ENCODE data around the gene CHD6. TPM values are rescaled to one million over a fixed set of nuclear protein-coding genes. Genes with fewer than 3 reads are reported as not detected.

Gene CHD6
- total RNA-seq, 2 experiments from 2014 or later = 26.9 to 45.7 TPM

DNA sequence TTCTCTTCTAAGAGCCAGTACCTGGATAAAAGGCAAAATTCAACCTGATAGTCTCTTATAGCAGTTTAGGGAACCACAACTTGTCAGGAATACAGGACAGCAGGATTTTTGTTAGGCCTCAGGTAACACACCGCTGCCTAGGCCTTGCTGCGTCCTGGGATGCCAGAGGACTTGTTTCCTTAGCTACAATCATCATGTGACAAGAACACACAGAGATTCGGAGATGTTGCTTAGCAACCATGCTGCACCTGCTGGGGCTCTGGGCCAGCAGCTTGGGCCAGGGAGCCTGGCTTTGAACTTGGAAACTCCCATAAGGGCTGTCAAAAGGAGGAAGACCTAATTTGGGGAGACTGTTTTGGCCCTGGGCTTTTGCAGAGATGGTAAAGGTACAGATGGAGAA, 36.1 kb upstream of the CHD6 start:
- DNase-seq (ENCODE audit: low spot score) = no peak
- H3K4me2 ChIP-seq (ENCODE audit: low read length) = no peak overlapping the region
- intact Hi-C loops (cut with micrococcal nuclease; ENCODE audit: unreplicated experiment) = no loop called here
- CTCF ChIA-PET (ENCODE audit: unreplicated experiment) = no interaction called here
- H4K20me1 ChIP-seq (ENCODE audit: insufficient read depth, low read length) = no peaks in the 10 kb centered on the region
- no peaks in the 10 kb centered on the region for H3K36me3 ChIP-seq (ENCODE audit: insufficient read depth, low read length)
- no peak overlapping the region for H2AFZ ChIP-seq (ENCODE audit: low read length)
- H3K79me2 ChIP-seq (ENCODE audit: insufficient read depth, low read depth, low read length) = no peaks in the 10 kb centered on the region
- H3K4me3 ChIP-seq (ENCODE audit: low read depth, low read length, poor library complexity, severe bottlenecking) = no peak overlapping the region
- no peaks in the 10 kb centered on the region for H3K9me3 ChIP-seq (ENCODE audit: low read length)
- no peaks in the 10 kb centered on the region for H3K9me2 ChIP-seq (ENCODE audit: insufficient read depth, low read length)
- no TSS peak for BruUV-seq (replicated peaks)
- H3K4me1 ChIP-seq (ENCODE audit: insufficient read depth, low read length, poor library complexity, severe bottlenecking) = peaks cover 13% of the 10 kb centered on the region
- no peak overlapping the region for H3K27ac ChIP-seq (ENCODE audit: low read depth, low read length, poor library complexity, severe bottlenecking)
- POLR2A ChIA-PET = no interaction called here
- no peak for TF ChIP-seq EZH2phosphoT487 (IDR thresholded peaks at IDR 0.05; ENCODE audit: borderline replicate concordance, low read depth, low read length)
- TF ChIP-seq, protein P1, sequence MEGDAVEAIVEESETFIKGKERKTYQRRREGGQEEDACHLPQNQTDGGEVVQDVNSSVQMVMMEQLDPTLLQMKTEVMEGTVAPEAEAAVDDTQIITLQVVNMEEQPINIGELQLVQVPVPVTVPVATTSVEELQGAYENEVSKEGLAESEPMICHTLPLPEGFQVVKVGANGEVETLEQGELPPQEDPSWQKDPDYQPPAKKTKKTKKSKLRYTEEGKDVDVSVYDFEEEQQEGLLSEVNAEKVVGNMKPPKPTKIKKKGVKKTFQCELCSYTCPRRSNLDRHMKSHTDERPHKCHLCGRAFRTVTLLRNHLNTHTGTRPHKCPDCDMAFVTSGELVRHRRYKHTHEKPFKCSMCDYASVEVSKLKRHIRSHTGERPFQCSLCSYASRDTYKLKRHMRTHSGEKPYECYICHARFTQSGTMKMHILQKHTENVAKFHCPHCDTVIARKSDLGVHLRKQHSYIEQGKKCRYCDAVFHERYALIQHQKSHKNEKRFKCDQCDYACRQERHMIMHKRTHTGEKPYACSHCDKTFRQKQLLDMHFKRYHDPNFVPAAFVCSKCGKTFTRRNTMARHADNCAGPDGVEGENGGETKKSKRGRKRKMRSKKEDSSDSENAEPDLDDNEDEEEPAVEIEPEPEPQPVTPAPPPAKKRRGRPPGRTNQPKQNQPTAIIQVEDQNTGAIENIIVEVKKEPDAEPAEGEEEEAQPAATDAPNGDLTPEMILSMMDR (conservative IDR thresholded peaks at IDR 0.05; ENCODE audit: low read length) = no peak

DNA sequence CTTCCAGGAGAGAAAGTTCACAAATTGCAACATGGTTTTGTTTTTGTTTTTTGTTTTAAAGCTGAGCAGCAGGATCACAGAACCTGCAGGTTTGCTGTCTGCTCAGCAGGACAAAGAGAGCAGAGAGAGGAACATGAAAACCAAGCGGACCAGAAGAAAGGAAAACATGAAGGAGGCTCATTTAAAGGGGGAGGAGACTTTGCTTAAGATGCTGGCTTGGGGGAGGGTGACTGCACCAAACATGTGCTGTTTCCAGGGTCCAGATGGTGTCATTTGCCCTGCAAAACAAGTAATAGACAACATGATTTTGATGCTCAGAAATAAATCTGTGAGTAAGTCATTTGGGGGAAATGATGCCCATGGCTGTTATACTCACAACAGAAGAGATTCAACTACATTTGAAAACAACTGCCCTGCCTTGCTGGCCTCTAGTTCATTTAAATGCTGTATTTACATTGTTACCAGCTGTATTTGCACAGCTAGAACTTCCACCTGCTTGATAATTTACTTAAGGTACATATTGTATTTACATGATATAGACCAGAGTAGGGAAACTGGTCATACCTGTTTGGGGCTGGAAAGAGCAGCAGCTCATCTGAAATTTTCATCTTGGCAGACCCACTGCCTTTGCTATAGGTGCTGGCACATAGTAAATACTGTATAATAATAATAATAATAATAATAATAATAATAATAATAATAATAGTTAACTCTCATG, 32.2 kb upstream of the CHD6 start:
- TF ChIP-seq EZH2phosphoT487 (IDR thresholded peaks at IDR 0.05; ENCODE audit: borderline replicate concordance, low read depth, low read length) = no peak
- TF ChIP-seq, protein P1 (conservative IDR thresholded peaks at IDR 0.05; ENCODE audit: low read length) = no peak
- no peaks in the 10 kb centered on the region for H4K20me1 ChIP-seq (ENCODE audit: insufficient read depth, low read length)
- H3K4me2 ChIP-seq (ENCODE audit: low read length) = peak overlapping the region; percentile 43
- no peaks in the 10 kb centered on the region for H3K36me3 ChIP-seq (ENCODE audit: insufficient read depth, low read length)
- peaks cover 17% of the 10 kb centered on the region for H3K4me1 ChIP-seq (ENCODE audit: insufficient read depth, low read length, poor library complexity, severe bottlenecking)
- peak; percentile 24 for DNase-seq (ENCODE audit: low spot score)
- ChIA-PET POLR2A (interaction anchor here (0.5 to 1.6 kb wide), 3 partner anchors 9 to 26 kb away, joined by 3 read pairs; no protein-coding TSS in a partner anchor), CTCF (ENCODE audit: unreplicated experiment) (no interaction called here)
- peak overlapping the region; percentile 14 for H3K27ac ChIP-seq (ENCODE audit: low read depth, low read length, poor library complexity, severe bottlenecking)
- intact Hi-C loops (cut with micrococcal nuclease; ENCODE audit: unreplicated experiment) = no loop called here
- H3K79me2 ChIP-seq (ENCODE audit: insufficient read depth, low read depth, low read length) = no peaks in the 10 kb centered on the region
- H2AFZ ChIP-seq (ENCODE audit: low read length) = peak overlapping the region; percentile 43; the same call in 1 of the 2 replicates
- H3K9me2 ChIP-seq (ENCODE audit: insufficient read depth, low read length) = no peaks in the 10 kb centered on the region
- H3K4me3 ChIP-seq (ENCODE audit: low read depth, low read length, poor library complexity, severe bottlenecking) = no peak overlapping the region
- BruUV-seq (replicated peaks) = no TSS peak
- H3K9me3 ChIP-seq (ENCODE audit: low read length) = no peaks in the 10 kb centered on the region

DNA sequence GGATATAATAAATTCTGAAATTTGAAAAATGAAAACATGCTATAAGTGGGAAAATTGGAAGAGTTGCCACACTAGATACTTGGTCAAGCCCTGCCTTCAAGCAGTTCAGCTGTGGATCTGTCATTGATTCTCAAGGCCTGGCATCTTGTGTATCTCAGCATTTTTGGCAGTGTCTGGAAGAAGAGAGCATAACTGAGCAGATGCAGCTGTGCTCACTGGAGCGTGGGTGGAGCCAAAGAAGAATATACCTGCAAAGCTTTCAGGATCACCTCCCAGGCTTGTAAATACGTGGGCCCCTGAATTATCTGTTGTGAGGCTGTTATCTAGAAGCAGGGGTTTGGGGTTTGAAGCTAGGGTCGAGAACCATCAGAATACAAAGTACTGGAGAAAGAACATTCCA, 31.3 kb upstream of the CHD6 start:
- Histone ChIP-seq H3K79me2 (ENCODE audit: insufficient read depth, low read depth, low read length) (no peaks in the 10 kb centered on the region), H2AFZ (ENCODE audit: low read length) (peak overlapping the region; percentile 43; the same call in 1 of the 2 replicates), H3K9me3 (ENCODE audit: low read length) (no peaks in the 10 kb centered on the region), H3K4me3 (ENCODE audit: low read depth, low read length, poor library complexity, severe bottlenecking) (no peak overlapping the region), H3K4me2 (ENCODE audit: low read length) (peak overlapping the region; percentile 43), H3K4me1 (ENCODE audit: insufficient read depth, low read length, poor library complexity, severe bottlenecking) (peaks cover 17% of the 10 kb centered on the region), H4K20me1 (ENCODE audit: insufficient read depth, low read length) (no peaks in the 10 kb centered on the region), H3K9me2 (ENCODE audit: insufficient read depth, low read length) (no peaks in the 10 kb centered on the region), H3K36me3 (ENCODE audit: insufficient read depth, low read length) (no peaks in the 10 kb centered on the region), H3K27ac (ENCODE audit: low read depth, low read length, poor library complexity, severe bottlenecking) (peak overlapping the region; percentile 14)
- intact Hi-C loops (cut with micrococcal nuclease; ENCODE audit: unreplicated experiment) = no loop called here
- POLR2A ChIA-PET = interaction anchor here (0.5 to 1.6 kb wide), 4 partner anchors 8 to 27 kb away, joined by 3 read pairs; no protein-coding TSS in a partner anchor
- TF ChIP-seq EZH2phosphoT487 (IDR thresholded peaks at IDR 0.05; ENCODE audit: borderline replicate concordance, low read depth, low read length) = no peak
- TF ChIP-seq, protein P1 (conservative IDR thresholded peaks at IDR 0.05; ENCODE audit: low read length) = no peak
- CTCF ChIA-PET (ENCODE audit: unreplicated experiment) = interaction anchor here (0.6 kb wide), 1 partner anchor 193 kb away, joined by 3 read pairs; no protein-coding TSS in a partner anchor
- DNase-seq (ENCODE audit: low spot score) = peak; percentile 61
- BruUV-seq (replicated peaks) = no TSS peak

Data from OCI-LY7 (cell line).